Neural progenitor cell (in vitro differentiated cells): ENCODE data around the gene SPINDOC. TPM values are rescaled to one million over a fixed set of nuclear protein-coding genes. Genes with fewer than 3 reads are reported as not detected.
A peak's percentile ranks its signal among the peaks of the same experiment; 100 is the strongest.

Source experiments
- DNase-seq: peaks from one replicate; pipeline ENCODE4 v3.0.0-alpha.2; 2016; ENCODE audit warnings: low spot score
- H2AFZ ChIP-seq: fragments of 200-600 bp; sonication (generic); replicated peaks from 2 replicates; pipeline ENCODE4 v1.6.1; 2016; ENCODE audit warnings: antibody characterized with exemption
- H3F3A ChIP-seq: fragments of 200-600 bp; sonication (generic); 2 replicates; pipeline ENCODE4 v1.6.1; 2016; ENCODE audit warnings: antibody characterized with exemption, low read depth
- H3K27ac ChIP-seq: fragments of 200-600 bp; sonication (generic); 2 replicates; pipeline ENCODE4 v1.5.1; 2016; ENCODE audit warnings: mild to moderate bottlenecking
- H3K27me3 ChIP-seq: fragments of 200-600 bp; sonication (generic); 2 replicates; pipeline ENCODE4 v1.6.1; 2016; ENCODE audit warnings: mild to moderate bottlenecking, moderate library complexity
- H3K36me3 ChIP-seq: fragments of 200-600 bp; sonication (generic); 2 replicates; pipeline ENCODE4 v1.5.1; 2016
- H3K4me1 ChIP-seq: fragments of 200-600 bp; sonication (generic); 2 replicates; pipeline ENCODE4 v1.6.1; 2016; ENCODE audit warnings: mixed run types
- H3K4me2 ChIP-seq: fragments of 200-600 bp; sonication (generic); 2 replicates; pipeline ENCODE4 v1.6.1; 2016
- H3K4me3 ChIP-seq: fragments of 200-600 bp; sonication (generic); 2 replicates; pipeline ENCODE4 v1.5.1; 2016
- H3K79me2 ChIP-seq: fragments of 200-600 bp; sonication (generic); 2 replicates; pipeline ENCODE4 v1.6.1; 2016; ENCODE audit warnings: low read depth
- H3K9ac ChIP-seq: fragments of 200-600 bp; sonication (generic); 2 replicates; pipeline ENCODE4 v1.6.1; 2016
- H3K9me3 ChIP-seq: fragments of 200-600 bp; sonication (generic); 2 replicates; pipeline ENCODE4 v1.5.1; 2016; ENCODE audit warnings: low read depth
- H4K20me1 ChIP-seq: fragments of 200-600 bp; sonication (generic); 2 replicates; pipeline ENCODE4 v1.6.1; 2016; ENCODE audit warnings: low read depth
- H3K27ac Mint-ChIP-seq: 3 replicates; pipeline ENCODE4 v1.8.0; 2021; ENCODE audit warnings: mixed read lengths
- H3K27me3 Mint-ChIP-seq: 2 replicates; pipeline ENCODE4 v1.8.0; 2022; ENCODE audit warnings: low read depth, mild to moderate bottlenecking, inconsistent platforms, moderate library complexity, mixed read lengths; ENCODE audit not compliant: insufficient read depth
- H3K36me3 Mint-ChIP-seq: 3 replicates; pipeline ENCODE4 v1.8.0; 2021; ENCODE audit warnings: mixed read lengths
- H3K4me1 Mint-ChIP-seq: 3 replicates; pipeline ENCODE4 v1.8.0; 2021; ENCODE audit warnings: mixed read lengths
- H3K4me3 Mint-ChIP-seq: 3 replicates; pipeline ENCODE4 v1.8.0; 2021; ENCODE audit warnings: mild to moderate bottlenecking, moderate library complexity, mixed read lengths
- H3K9me3 Mint-ChIP-seq: 3 replicates; pipeline ENCODE4 v1.8.0; 2020; ENCODE audit warnings: mixed read lengths
- EZH2 ChIP-seq: fragments of 200-600 bp; sonication (generic); IDR thresholded peaks from 2 replicates; pipeline ENCODE4 v1.6.1; 2017; ENCODE audit warnings: antibody characterized with exemption, mild to moderate bottlenecking, moderate library complexity
- EZH2phosphoT487 ChIP-seq: fragments of 200-600 bp; sonication (generic); IDR thresholded peaks from 2 replicates; pipeline ENCODE4 v1.6.1; 2017; ENCODE audit warnings: antibody characterized with exemption
- total RNA-seq: library from RNA; depleted of rRNA; stranded (reverse); fragments of >200 nt; gene quantifications from 2 replicates; pipeline ENCODE4 v1.2.3, GENCODE V29; 2015; ENCODE audit warnings: low replicate concordance
- TF ChIP-seq, protein P1 (sequence below): fragments of 200-600 bp; sonication (generic); IDR thresholded peaks from 2 replicates; pipeline ENCODE4 v1.5.1; 2017; ENCODE audit warnings: antibody characterized with exemption, mild to moderate bottlenecking

Gene SPINDOC
- total RNA-seq, 1 donor from 2014 or later = 27.2 TPM

- Histone ChIP-seq H3K9ac (peak overlapping the region; percentile 98), H2AFZ (no peak overlapping the region), H3K4me2 (peak overlapping the region; percentile 93), H3K36me3 (no peaks in the 10 kb centered on the region), H3K4me1 (peaks cover 37% of the 10 kb centered on the region), H3K27me3 (no peaks in the 10 kb centered on the region), H4K20me1 (peaks cover 55% of the 10 kb centered on the region), H3K27ac (peak overlapping the region; percentile 73), H3K79me2 (peaks cover 55% of the 10 kb centered on the region), H3K4me3 (peak overlapping the region; percentile 99), H3F3A (peaks cover 18% of the 10 kb centered on the region), H3K9me3 (no peaks in the 10 kb centered on the region)
- H3K4me1 Mint-ChIP-seq = peaks cover 42% of the 10 kb centered on the region
- DNase-seq = peak; percentile 50
- TF ChIP-seq EZH2 (no peak), EZH2phosphoT487 (no peak)
- TF ChIP-seq, protein P1, sequence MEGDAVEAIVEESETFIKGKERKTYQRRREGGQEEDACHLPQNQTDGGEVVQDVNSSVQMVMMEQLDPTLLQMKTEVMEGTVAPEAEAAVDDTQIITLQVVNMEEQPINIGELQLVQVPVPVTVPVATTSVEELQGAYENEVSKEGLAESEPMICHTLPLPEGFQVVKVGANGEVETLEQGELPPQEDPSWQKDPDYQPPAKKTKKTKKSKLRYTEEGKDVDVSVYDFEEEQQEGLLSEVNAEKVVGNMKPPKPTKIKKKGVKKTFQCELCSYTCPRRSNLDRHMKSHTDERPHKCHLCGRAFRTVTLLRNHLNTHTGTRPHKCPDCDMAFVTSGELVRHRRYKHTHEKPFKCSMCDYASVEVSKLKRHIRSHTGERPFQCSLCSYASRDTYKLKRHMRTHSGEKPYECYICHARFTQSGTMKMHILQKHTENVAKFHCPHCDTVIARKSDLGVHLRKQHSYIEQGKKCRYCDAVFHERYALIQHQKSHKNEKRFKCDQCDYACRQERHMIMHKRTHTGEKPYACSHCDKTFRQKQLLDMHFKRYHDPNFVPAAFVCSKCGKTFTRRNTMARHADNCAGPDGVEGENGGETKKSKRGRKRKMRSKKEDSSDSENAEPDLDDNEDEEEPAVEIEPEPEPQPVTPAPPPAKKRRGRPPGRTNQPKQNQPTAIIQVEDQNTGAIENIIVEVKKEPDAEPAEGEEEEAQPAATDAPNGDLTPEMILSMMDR = no peak
- peaks cover 5% of the 10 kb centered on the region for H3K36me3 Mint-ChIP-seq
- H3K4me3 Mint-ChIP-seq = peak overlapping the region; percentile 92
- peaks cover 8% of the 10 kb centered on the region for H3K27me3 Mint-ChIP-seq
- no peaks in the 10 kb centered on the region for H3K9me3 Mint-ChIP-seq
- peak overlapping the region; percentile 65 for H3K27ac Mint-ChIP-seq
Measured at GRCh38 chr11:63839508-63840355, 26.5 kb downstream of the SPINDOC start.

DNA sequence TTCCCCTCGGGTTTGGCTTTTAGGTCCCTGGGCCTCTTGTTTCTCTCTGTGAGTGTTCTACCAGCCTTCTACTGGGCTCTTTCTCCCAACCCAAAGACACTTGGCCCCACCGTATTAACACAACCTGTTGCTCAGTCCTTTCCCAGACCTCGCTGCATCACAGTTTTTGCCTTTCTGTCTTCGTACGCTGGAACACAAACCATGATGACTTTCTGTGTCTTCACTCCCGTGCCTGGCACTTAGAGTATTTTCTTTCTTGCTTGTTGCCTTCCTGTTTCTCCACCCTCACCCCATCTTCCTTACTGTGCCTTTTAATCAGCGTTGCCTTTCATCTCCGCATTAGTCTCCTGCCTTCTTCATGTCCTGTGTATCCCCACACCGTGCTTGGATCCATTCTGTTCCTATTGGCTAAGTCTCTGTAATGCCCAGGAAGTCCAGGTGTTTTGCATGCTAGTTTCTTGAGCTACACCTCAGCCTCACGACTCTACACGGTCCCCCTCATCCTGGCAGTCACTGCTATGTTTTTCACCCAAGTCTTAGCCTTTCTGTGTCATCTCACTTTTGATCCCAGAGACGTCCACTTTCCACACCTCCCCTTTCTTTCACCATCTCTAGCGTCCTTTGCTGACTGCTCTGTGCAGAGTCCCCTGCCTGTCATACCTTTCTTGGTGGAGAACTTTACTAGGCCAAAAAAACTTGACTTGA is 27.3 kb downstream of the SPINDOC start:
- Mint-ChIP-seq H3K9me3 (no peaks in the 10 kb centered on the region), H3K36me3 (peaks cover 5% of the 10 kb centered on the region), H3K4me3 (peak overlapping the region; percentile 92), H3K4me1 (peaks cover 49% of the 10 kb centered on the region), H3K27ac (peak overlapping the region; percentile 2), H3K27me3 (peaks cover 4% of the 10 kb centered on the region)
- Histone ChIP-seq H3K36me3 (no peaks in the 10 kb centered on the region), H3K79me2 (peaks cover 63% of the 10 kb centered on the region), H4K20me1 (peaks cover 63% of the 10 kb centered on the region), H3K9me3 (no peaks in the 10 kb centered on the region), H3F3A (peaks cover 18% of the 10 kb centered on the region), H2AFZ (no peak overlapping the region), H3K9ac (peak overlapping the region; percentile 98), H3K4me3 (peak overlapping the region; percentile 99), H3K4me1 (peaks cover 40% of the 10 kb centered on the region), H3K4me2 (peak overlapping the region; percentile 93), H3K27me3 (no peaks in the 10 kb centered on the region), H3K27ac (no peak overlapping the region)
- no peak for DNase-seq
- TF ChIP-seq EZH2 = no peak
- TF ChIP-seq, protein P1 = no peak
- TF ChIP-seq EZH2phosphoT487 = no peak

DNA sequence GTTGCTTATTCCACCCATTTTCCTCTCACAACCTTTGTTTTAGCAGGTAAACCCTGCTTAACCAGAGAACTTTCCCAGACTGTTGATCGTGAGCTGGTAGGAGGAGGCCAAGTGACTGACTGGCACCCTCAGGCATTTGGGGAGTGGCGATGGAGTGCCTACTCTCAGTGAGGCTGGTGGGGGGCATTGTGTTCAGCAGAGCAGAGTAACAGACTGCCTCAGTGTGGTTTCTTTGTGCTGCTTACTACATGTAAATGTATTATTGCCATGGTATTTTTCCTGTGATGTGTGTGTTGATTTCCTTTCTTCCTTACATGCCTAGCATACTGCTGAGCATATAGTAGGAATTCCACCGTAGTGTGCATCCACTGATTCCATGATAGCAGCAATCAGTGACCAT is 28.3 kb downstream of the SPINDOC start:
- TF ChIP-seq EZH2 (no peak), EZH2phosphoT487 (no peak)
- TF ChIP-seq, protein P1 = no peak
- Mint-ChIP-seq H3K27me3 (peaks cover 4% of the 10 kb centered on the region), H3K36me3 (peaks cover 7% of the 10 kb centered on the region), H3K4me3 (peak overlapping the region; percentile 92), H3K9me3 (no peaks in the 10 kb centered on the region), H3K27ac (peak overlapping the region; percentile 26), H3K4me1 (peaks cover 50% of the 10 kb centered on the region)
- peaks cover 74% of the 10 kb centered on the region for H3K79me2 ChIP-seq
- peak overlapping the region; percentile 93 for H3K4me2 ChIP-seq
- H3K4me3 ChIP-seq = peak overlapping the region; percentile 99
- no peak overlapping the region for H3K27ac ChIP-seq
- H3K9me3 ChIP-seq = no peaks in the 10 kb centered on the region
- peaks cover 40% of the 10 kb centered on the region for H3K4me1 ChIP-seq
- DNase-seq = peak; percentile 62
- no peak overlapping the region for H2AFZ ChIP-seq
- H3K36me3 ChIP-seq = no peaks in the 10 kb centered on the region
- H3F3A ChIP-seq = peaks cover 18% of the 10 kb centered on the region
- H4K20me1 ChIP-seq = peaks cover 74% of the 10 kb centered on the region
- H3K9ac ChIP-seq = peak overlapping the region; percentile 98
- H3K27me3 ChIP-seq = no peaks in the 10 kb centered on the region
